GM19239 (cell line): Measurements from ENCODE around the gene TMEM9.

Experiments
- DNase-seq: peaks from one replicate; pipeline ENCODE4 v3.0.0; 2011; ENCODE audit warnings: low spot score; ENCODE audit not compliant: insufficient read length
- FAIRE-seq: peaks from 2 replicates; lab custom pipeline; 2011; peaks lifted over from hg19 to GRCh38; lab: Jason Lieb, UNC

TMEM9 gene

GRCh38 chr1:201134405-201134804, 19.9 kb downstream of the TMEM9 start:
- FAIRE-seq (no peak), DNase-seq (no peak)

GRCh38 chr1:201131398-201131797, 22.9 kb downstream of the TMEM9 start:
- DNase-seq, result no peak
- FAIRE-seq, result no peak

- no peak for FAIRE-seq
Measured at GRCh38 chr1:201128962-201129361, 25.3 kb downstream of the TMEM9 start.

GRCh38 chr1:201128476-201128875, 25.8 kb downstream of the TMEM9 start:
- DNase-seq, result no peak
- FAIRE-seq, result no peak

More at GRCh38 chr1:201128962-201129361, 25.3 kb downstream of the TMEM9 start:
- no peak for DNase-seq

DNA sequence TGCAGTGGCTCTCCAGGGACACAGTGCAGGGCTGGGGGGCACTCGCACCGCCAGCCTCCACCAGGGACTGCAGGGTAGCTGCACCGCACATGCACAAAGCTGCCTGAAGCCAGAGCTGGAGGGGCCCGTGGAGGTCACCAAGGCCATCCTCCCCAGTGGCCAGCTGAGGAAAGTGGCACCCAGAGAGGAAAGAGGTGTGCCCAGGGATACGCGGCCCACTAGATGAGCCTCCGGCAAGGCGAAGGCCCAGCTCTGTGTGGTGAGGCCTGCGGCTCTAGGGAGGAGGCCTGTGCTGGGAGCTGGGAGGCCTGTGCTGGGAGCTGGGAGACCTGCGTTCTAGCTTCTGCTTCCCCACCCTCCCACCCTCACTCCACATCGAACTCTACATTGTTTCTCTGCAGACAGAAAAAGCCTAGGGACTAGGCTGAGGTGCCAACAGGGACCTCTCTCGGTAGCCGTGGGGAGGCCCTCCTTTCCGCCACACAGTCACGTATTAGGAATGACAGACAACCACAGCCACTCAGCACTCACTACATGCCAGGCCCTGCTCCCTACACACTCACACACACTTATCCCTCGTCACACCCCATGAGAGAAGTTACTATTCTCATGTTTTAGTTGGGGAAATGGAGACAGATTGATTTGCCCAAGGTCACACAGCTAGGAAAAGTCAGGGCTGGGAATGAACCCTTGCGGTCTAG, 26.4 kb downstream of the TMEM9 start:
- DNase-seq (no peak), FAIRE-seq (no peak)

GRCh38 chr1:201126832-201127754, 27.2 kb downstream of the TMEM9 start, which contains the start of gene ASCL5:
TSS of gene ASCL5 (minus strand) at chr1:201127184. CDS start at chr1:201115372, 11,812 bp downstream.
- FAIRE-seq, result no peak
- DNase-seq, result no peak

- DNase-seq, result no peak
- no peak for FAIRE-seq
Measured at GRCh38 chr1:201126463-201126831, 27.8 kb downstream of the TMEM9 start.

- DNase-seq, result no peak
- FAIRE-seq, result no peak
Measured at GRCh38 chr1:201125800-201126199, 28.5 kb downstream of the TMEM9 start.

DNA sequence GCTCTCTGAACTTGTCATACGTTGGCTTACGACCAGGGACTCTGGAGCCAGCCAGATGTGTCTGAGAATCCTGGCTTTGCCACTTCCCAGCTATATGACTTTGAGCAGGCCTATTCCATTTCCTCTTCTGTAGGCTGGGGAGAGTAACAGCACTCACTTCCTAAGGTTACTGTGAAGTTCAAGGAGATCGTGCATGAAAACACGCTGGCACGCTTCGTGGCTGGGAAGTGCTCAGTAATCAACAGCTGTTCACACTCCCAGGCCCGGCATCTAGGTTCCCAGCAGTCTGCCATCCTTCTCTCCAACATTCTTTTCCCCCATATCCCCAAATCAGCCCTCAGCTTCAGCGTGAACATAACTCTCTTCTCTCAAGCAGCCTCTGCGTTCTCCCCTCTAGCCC, 29.3 kb downstream of the TMEM9 start:
- DNase-seq, result no peak
- no peak for FAIRE-seq

- DNase-seq (no peak), FAIRE-seq (no peak)
Measured at GRCh38 chr1:201123866-201124265, 30.4 kb downstream of the TMEM9 start.

- FAIRE-seq (no peak), DNase-seq (no peak)
Measured at GRCh38 chr1:201122321-201122957, 31.8 kb downstream of the TMEM9 start.

GRCh38 chr1:201119206-201120197, 34.8 kb downstream of the TMEM9 start:
- no peak for FAIRE-seq
- peak; percentile 57 for DNase-seq

- FAIRE-seq (no peak), DNase-seq (no peak)
Measured at GRCh38 chr1:201116091-201116490, 38.2 kb downstream of the TMEM9 start.

GRCh38 chr1:201115390-201115937, 38.8 kb downstream of the TMEM9 start:
- FAIRE-seq (no peak), DNase-seq (no peak)

DNA sequence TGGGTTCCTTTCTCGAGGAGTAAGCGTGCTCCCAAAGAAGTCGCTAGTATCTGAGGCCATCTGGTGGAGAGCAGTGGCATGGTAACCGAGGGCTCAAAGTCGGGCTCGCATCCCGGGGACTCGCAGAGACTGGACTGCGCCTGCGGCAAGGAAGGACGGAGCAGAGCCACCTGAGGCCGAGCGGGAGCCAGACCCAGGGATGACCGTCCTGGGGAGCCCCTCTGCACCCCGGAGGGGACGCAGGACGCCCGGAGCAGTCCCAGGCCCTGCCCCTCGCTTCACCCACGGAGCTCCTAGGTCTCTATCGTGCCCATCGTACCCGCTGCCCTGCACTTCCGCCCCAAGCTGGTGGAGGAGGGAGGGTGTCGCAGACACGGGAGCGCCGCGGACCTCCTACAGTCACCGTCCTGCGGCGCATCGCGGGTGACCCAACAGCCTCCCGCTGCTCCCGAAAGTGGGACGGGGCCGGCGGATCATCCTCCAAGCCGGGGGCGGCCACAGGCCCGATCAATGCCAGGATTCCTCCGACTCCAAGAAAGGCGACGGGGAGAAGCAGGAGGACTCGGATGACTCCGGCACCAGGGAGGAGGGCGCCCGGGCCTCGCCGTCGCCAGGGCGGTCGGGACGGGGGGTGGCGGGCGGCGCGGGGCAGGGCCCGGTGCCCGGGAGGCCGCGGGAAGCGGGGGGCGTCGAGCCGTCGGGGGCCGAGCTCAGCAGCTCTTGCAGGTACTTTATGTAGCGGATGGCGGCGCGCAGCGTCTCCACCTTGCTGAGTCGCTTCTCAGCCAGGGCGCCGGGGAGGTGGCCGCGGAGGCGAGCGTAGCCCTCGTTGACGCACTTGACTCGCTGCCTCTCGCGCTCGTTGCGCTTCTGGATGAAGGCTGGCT, 39.8 kb downstream of the TMEM9 start:
- peak; percentile 89 for FAIRE-seq
- peak; percentile 98 for DNase-seq

DNA sequence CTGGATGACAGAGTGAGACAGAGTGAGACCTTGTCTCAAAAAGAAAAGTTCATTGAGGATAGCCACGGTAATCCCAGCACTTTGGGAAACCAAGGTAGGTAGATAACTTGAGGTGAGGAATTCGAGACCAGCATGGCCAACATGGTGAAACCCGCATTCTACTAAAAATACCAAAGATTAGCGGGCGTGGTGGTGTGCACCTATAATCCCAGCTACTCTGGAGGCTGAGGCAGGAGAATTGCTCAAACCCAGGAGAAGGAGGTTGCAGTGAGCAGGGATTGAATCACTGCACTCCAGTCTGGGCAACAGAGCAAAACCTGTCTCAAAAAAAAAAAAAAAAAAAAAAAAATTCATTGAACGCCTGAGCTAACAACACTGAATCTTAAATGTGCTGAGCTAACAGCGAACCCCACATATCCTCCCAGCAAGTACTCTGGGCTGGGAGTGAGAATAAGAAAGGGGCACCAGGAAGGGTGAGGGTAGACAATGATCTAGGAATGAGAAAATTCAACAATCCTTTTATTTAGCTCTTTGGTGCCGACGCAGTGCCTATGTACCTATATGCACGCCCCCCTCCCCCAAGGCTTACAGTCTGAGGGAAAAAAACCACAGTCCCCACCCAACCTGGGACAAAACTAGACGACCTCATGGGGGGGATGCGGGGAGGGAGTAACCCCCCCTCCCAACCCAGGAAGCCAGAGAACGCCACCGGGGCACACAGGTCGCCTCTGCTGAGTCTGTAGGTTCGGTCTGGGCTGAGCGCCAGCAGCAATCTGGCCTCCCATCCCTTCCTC, 40.6 kb downstream of the TMEM9 start:
- FAIRE-seq (no peak), DNase-seq (no peak)

GRCh38 chr1:201112926-201113325, 41.3 kb downstream of the TMEM9 start:
- FAIRE-seq (no peak), DNase-seq (no peak)
